ENCODE measurements around the gene LGSN. TPM values are rescaled to one million over a fixed set of nuclear protein-coding genes. Genes with fewer than 3 reads are reported as not detected.

The LGSN gene
- total RNA-seq, 2 donors from 2014 or later = not detected

GRCh38 chr6:63263444-63263843 is 56.3 kb downstream of the LGSN start:
- no peaks in the 10 kb centered on the region for H3K36me3 ChIP-seq
- intact Hi-C loops (cut with DNase I) = no loop called here
- no peaks in the 10 kb centered on the region for H3K4me1 ChIP-seq (replicated peaks)
- no peak overlapping the region for H3K27ac ChIP-seq
- no peaks in the 10 kb centered on the region for H3K27me3 ChIP-seq (replicated peaks; ENCODE audit: insufficient read depth)
- H3K4me3 ChIP-seq = no peak overlapping the region
- no peak for TF ChIP-seq CTCF (IDR thresholded peaks at IDR 0.05)
- TF ChIP-seq POLR2A (IDR thresholded peaks at IDR 0.05) = no peak
- WGBS = 33% methylated on average over 3 of the region's 3 CpGs
- H3K9me3 ChIP-seq = no peaks in the 10 kb centered on the region
- no peak for DNase-seq (ENCODE audit: low spot score)

- 61% methylated on average over 3 of the region's 3 CpGs for WGBS
- Histone ChIP-seq H3K9me3 (no peaks in the 10 kb centered on the region), H3K27ac (no peak overlapping the region), H3K4me1 (replicated peaks) (no peaks in the 10 kb centered on the region), H3K4me3 (no peak overlapping the region), H3K27me3 (replicated peaks; ENCODE audit: insufficient read depth) (no peaks in the 10 kb centered on the region), H3K36me3 (no peaks in the 10 kb centered on the region)
- TF ChIP-seq POLR2AphosphoS5 (IDR thresholded peaks at IDR 0.05) = no peak
- TF ChIP-seq CTCF (IDR thresholded peaks at IDR 0.05) = no peak
- TF ChIP-seq POLR2A (IDR thresholded peaks at IDR 0.05) = no peak
- intact Hi-C loops (cut with DNase I) = no loop called here
- DNase-seq (ENCODE audit: low spot score) = no peak
Observed at GRCh38 chr6:63261820-63262219, 58.0 kb downstream of the LGSN start.

- DNase-seq (ENCODE audit: low spot score) = no peak
- Histone ChIP-seq H3K4me1 (replicated peaks) (no peaks in the 10 kb centered on the region), H3K9me3 (no peaks in the 10 kb centered on the region), H3K36me3 (no peaks in the 10 kb centered on the region), H3K4me3 (no peak overlapping the region), H3K27me3 (replicated peaks; ENCODE audit: insufficient read depth) (no peaks in the 10 kb centered on the region), H3K27ac (no peak overlapping the region)
- intact Hi-C loops (cut with DNase I) = no loop called here
- TF ChIP-seq POLR2AphosphoS5 (IDR thresholded peaks at IDR 0.05) (no peak), CTCF (IDR thresholded peaks at IDR 0.05) (no peak), POLR2A (IDR thresholded peaks at IDR 0.05) (no peak)
Observed at GRCh38 chr6:63259153-63259552, 60.6 kb downstream of the LGSN start.

- Histone ChIP-seq H3K4me1 (replicated peaks) (no peaks in the 10 kb centered on the region), H3K9me3 (no peaks in the 10 kb centered on the region), H3K4me3 (no peak overlapping the region), H3K27me3 (replicated peaks; ENCODE audit: insufficient read depth) (no peaks in the 10 kb centered on the region), H3K36me3 (no peaks in the 10 kb centered on the region), H3K27ac (no peak overlapping the region)
- intact Hi-C loops (cut with DNase I) = no loop called here
- 67% methylated on average over 3 of the region's 3 CpGs for WGBS
- DNase-seq (ENCODE audit: low spot score) = no peak
- TF ChIP-seq CTCF (IDR thresholded peaks at IDR 0.05) = no peak
- no peak for TF ChIP-seq POLR2A (IDR thresholded peaks at IDR 0.05)
- no peak for TF ChIP-seq POLR2AphosphoS5 (IDR thresholded peaks at IDR 0.05)
Observed at GRCh38 chr6:63249875-63250482, 69.8 kb downstream of the LGSN start.

GRCh38 chr6:63246581-63246980 is 73.2 kb downstream of the LGSN start:
- Histone ChIP-seq H3K9me3 (no peaks in the 10 kb centered on the region), H3K36me3 (no peaks in the 10 kb centered on the region), H3K27me3 (replicated peaks; ENCODE audit: insufficient read depth) (no peaks in the 10 kb centered on the region), H3K4me3 (no peak overlapping the region), H3K27ac (no peak overlapping the region), H3K4me1 (replicated peaks) (no peaks in the 10 kb centered on the region)
- intact Hi-C loops (cut with DNase I) = no loop called here
- no peak for TF ChIP-seq CTCF (IDR thresholded peaks at IDR 0.05)
- no peak for TF ChIP-seq POLR2AphosphoS5 (IDR thresholded peaks at IDR 0.05)
- no peak for TF ChIP-seq POLR2A (IDR thresholded peaks at IDR 0.05)
- DNase-seq (ENCODE audit: low spot score) = no peak
